Measurements from ENCODE around the gene COIL. TPM values are rescaled to one million over a fixed set of nuclear protein-coding genes. Genes with fewer than 3 reads are reported as not detected.
A peak's percentile ranks its signal among the peaks of the same experiment; 100 is the strongest.

The COIL gene
- total and polyA plus RNA-seq, 2 experiments from 2014 or later = 10.5 to 10.9 TPM

DNA sequence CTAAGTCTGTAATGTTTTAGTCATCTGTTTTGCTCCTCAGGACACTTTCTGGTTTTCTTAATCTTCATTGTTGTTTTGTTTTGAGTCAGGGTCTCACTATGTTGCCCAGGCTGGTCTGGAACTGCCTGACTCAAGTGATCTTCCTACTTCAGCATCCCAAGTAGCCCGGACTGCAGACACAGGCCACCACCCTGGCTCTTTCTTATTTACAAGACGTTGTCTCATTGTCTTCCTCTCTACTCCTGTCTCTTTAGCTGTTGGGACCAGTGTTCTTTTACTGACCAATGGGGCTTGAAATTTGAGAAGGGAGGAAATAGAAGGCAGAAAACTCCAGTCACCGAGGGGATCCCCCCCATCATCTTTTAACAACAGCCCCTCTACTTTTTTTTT lies 18.2 kb upstream of the COIL start:
- Histone ChIP-seq H3K4me3 (peak overlapping the region; percentile 88), H2AFZ (peak overlapping the region; percentile 93), H3K27ac (no peak overlapping the region), H3K9me3 (ENCODE audit: low read depth) (no peaks in the 10 kb centered on the region), H3K36me3 (ENCODE audit: low read depth) (no peaks in the 10 kb centered on the region), H3K9ac (peak overlapping the region; percentile 72), H3K9me2 (ENCODE audit: insufficient read depth) (no peaks in the 10 kb centered on the region), H3K27me3 (replicated peaks; ENCODE audit: insufficient read depth) (no peaks in the 10 kb centered on the region), H3K79me2 (ENCODE audit: insufficient read depth) (no peaks in the 10 kb centered on the region), H3K4me1 (ENCODE audit: insufficient read depth) (0 out of 2 replicates have a peak, but pooled peaks cover 6% of the 10 kb centered on the region), H4K20me1 (ENCODE audit: insufficient read depth) (no peaks in the 10 kb centered on the region), H3K4me2 (ENCODE audit: unreplicated experiment) (peak overlapping the region; percentile 92), H3F3A (ENCODE audit: insufficient read depth) (no peaks in the 10 kb centered on the region)
- DNase-seq = no peak
- WGBS, 2 experiments (ENCODE audit: low coverage in 1 of 2, low lambda C conversion rate in 2 of 2, missing lambda C conversion rate in 2 of 2) = 56 to 58% methylated on average over 3 of the region's 3 CpGs
- TF ChIP-seq EZH2phosphoT487 (IDR thresholded peaks at IDR 0.05; ENCODE audit: insufficient read depth, low read depth) = no peak
- TF ChIP-seq EZH2 (IDR thresholded peaks at IDR 0.05; ENCODE audit: insufficient read depth, poor library complexity, severe bottlenecking) = no peak
- in situ Hi-C loops (cut with MboI) = no loop called here

DNA sequence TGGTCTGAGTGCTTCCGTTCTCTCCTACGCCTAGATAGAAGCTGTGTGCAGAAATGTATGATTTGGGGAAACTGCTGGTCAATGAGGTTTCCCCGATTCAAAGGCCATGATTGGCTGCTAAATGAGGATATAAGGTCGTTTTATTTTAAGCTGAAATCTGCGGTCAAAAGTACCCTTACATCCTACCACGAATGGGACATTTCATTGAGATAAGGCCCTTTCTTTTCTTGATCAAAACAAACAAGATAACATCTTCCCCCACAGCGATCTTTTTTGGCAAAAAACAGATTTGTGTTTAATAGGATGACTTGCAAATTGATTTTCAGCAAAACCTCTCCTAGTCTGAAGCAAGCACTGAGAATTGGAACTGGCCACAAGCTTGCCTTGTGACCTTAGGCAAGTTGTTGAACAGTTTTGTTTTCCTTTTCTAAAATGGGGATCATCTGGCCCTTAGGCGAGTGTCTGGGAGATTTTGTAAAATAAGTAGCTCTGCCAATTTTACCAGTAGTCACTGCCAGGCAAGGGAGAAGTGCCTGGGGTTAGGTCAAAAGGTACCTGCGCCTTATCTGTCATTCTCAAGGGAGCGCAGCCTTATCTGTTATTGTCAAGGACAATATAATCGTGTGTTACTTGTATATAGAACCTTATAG lies 17.7 kb upstream of the COIL start:
- WGBS, 2 experiments (ENCODE audit: low coverage in 1 of 2, low lambda C conversion rate in 2 of 2, missing lambda C conversion rate in 2 of 2) = 38 to 46% methylated on average over 11 of the region's 11 CpGs
- H3K9me3 ChIP-seq (ENCODE audit: low read depth) = no peaks in the 10 kb centered on the region
- H3K4me2 ChIP-seq (ENCODE audit: unreplicated experiment) = peak overlapping the region; percentile 92
- peak; percentile 23 for DNase-seq
- H3K4me1 ChIP-seq (ENCODE audit: insufficient read depth) = 0 out of 2 replicates have a peak, but pooled peaks cover 6% of the 10 kb centered on the region
- in situ Hi-C loops (cut with MboI) = no loop called here
- H3K9ac ChIP-seq = peak overlapping the region; percentile 72
- H3K27ac ChIP-seq = no peak overlapping the region; the same call in 1 of the 2 replicates
- no peaks in the 10 kb centered on the region for H3K27me3 ChIP-seq (replicated peaks; ENCODE audit: insufficient read depth)
- peak overlapping the region; percentile 93 for H2AFZ ChIP-seq
- TF ChIP-seq EZH2phosphoT487 (IDR thresholded peaks at IDR 0.05; ENCODE audit: insufficient read depth, low read depth) = no peak
- TF ChIP-seq EZH2 (IDR thresholded peaks at IDR 0.05; ENCODE audit: insufficient read depth, poor library complexity, severe bottlenecking) = no peak
- H3K9me2 ChIP-seq (ENCODE audit: insufficient read depth) = no peaks in the 10 kb centered on the region
- no peaks in the 10 kb centered on the region for H3K79me2 ChIP-seq (ENCODE audit: insufficient read depth)
- peak overlapping the region; percentile 88 for H3K4me3 ChIP-seq
- no peaks in the 10 kb centered on the region for H3K36me3 ChIP-seq (ENCODE audit: low read depth)
- H4K20me1 ChIP-seq (ENCODE audit: insufficient read depth) = no peaks in the 10 kb centered on the region
- H3F3A ChIP-seq (ENCODE audit: insufficient read depth) = no peaks in the 10 kb centered on the region

- Histone ChIP-seq H3K9me2 (ENCODE audit: insufficient read depth) (no peaks in the 10 kb centered on the region), H3K9ac (peak within 1 kb of the TSS; percentile 72), H3K4me2 (ENCODE audit: unreplicated experiment) (peak within 1 kb of the TSS; percentile 92), H2AFZ (peak within 1 kb of the TSS; percentile 93), H3F3A (ENCODE audit: insufficient read depth) (no peaks in the 10 kb centered on the region), H3K9me3 (ENCODE audit: low read depth) (no peaks in the 10 kb centered on the region), H3K4me1 (ENCODE audit: insufficient read depth) (0 out of 2 replicates have a peak, but pooled peaks cover 6% of the 10 kb centered on the region), H3K27me3 (replicated peaks; ENCODE audit: insufficient read depth) (no peaks in the 10 kb centered on the region), H3K36me3 (ENCODE audit: low read depth) (no peaks in the 10 kb centered on the region), H3K27ac (no peak within 1 kb of the TSS; the same call in 1 of the 2 replicates), H3K4me3 (peak within 1 kb of the TSS; percentile 88), H3K79me2 (ENCODE audit: insufficient read depth) (no peaks in the 10 kb centered on the region), H4K20me1 (ENCODE audit: insufficient read depth) (no peaks in the 10 kb centered on the region)
- in situ Hi-C loops (cut with MboI) = no loop called here
- WGBS, 2 experiments (ENCODE audit: low coverage in 1 of 2, low lambda C conversion rate in 2 of 2, missing lambda C conversion rate in 2 of 2) = 1 to 2% methylated on average over 42 of the region's 42 CpGs
- peak; percentile 95 for DNase-seq
- TF ChIP-seq EZH2 (IDR thresholded peaks at IDR 0.05; ENCODE audit: insufficient read depth, poor library complexity, severe bottlenecking) = no peak
- TF ChIP-seq EZH2phosphoT487 (IDR thresholded peaks at IDR 0.05; ENCODE audit: insufficient read depth, low read depth) = no peak
Observed at GRCh38 chr17:56977673-56978395, 17.0 kb upstream of the COIL start, which contains the start of gene SCPEP1. SCPEP1 (plus strand) TSS chr17:56978131; CDS start chr17:56978160, 29 bp downstream.

GRCh38 chr17:56976941-56977608 lies 16.2 kb upstream of the COIL start:
- TF ChIP-seq EZH2 (IDR thresholded peaks at IDR 0.05; ENCODE audit: insufficient read depth, poor library complexity, severe bottlenecking) = no peak
- no peak for TF ChIP-seq EZH2phosphoT487 (IDR thresholded peaks at IDR 0.05; ENCODE audit: insufficient read depth, low read depth)
- no peaks in the 10 kb centered on the region for H3K36me3 ChIP-seq (ENCODE audit: low read depth)
- peak overlapping the region; percentile 72 for H3K9ac ChIP-seq
- H4K20me1 ChIP-seq (ENCODE audit: insufficient read depth) = no peaks in the 10 kb centered on the region
- no peaks in the 10 kb centered on the region for H3K9me2 ChIP-seq (ENCODE audit: insufficient read depth)
- no peaks in the 10 kb centered on the region for H3K9me3 ChIP-seq (ENCODE audit: low read depth)
- H3K4me1 ChIP-seq (ENCODE audit: insufficient read depth) = 0 out of 2 replicates have a peak, but pooled peaks cover 6% of the 10 kb centered on the region
- no peaks in the 10 kb centered on the region for H3K79me2 ChIP-seq (ENCODE audit: insufficient read depth)
- 47 to 50% methylated on average over 11 of the region's 11 CpGs for WGBS, 2 experiments (ENCODE audit: low coverage in 1 of 2, low lambda C conversion rate in 2 of 2, missing lambda C conversion rate in 2 of 2)
- no peaks in the 10 kb centered on the region for H3K27me3 ChIP-seq (replicated peaks; ENCODE audit: insufficient read depth)
- H3K27ac ChIP-seq = no peak overlapping the region
- peak overlapping the region; percentile 93 for H2AFZ ChIP-seq
- H3K4me2 ChIP-seq (ENCODE audit: unreplicated experiment) = peak overlapping the region; percentile 92
- H3F3A ChIP-seq (ENCODE audit: insufficient read depth) = no peaks in the 10 kb centered on the region
- peak overlapping the region; percentile 88 for H3K4me3 ChIP-seq
- in situ Hi-C loops (cut with MboI) = no loop called here
- DNase-seq = peak; percentile 6

Data from GM23248 (cell line).